ENCODE measurements around the gene SFTPD.
"Not testable (repeated sequence)": the region's sequence is repeated elsewhere in the genome, so short reads cannot be mapped to it uniquely, and the experiment has no call there.

Gene SFTPD

DNA sequence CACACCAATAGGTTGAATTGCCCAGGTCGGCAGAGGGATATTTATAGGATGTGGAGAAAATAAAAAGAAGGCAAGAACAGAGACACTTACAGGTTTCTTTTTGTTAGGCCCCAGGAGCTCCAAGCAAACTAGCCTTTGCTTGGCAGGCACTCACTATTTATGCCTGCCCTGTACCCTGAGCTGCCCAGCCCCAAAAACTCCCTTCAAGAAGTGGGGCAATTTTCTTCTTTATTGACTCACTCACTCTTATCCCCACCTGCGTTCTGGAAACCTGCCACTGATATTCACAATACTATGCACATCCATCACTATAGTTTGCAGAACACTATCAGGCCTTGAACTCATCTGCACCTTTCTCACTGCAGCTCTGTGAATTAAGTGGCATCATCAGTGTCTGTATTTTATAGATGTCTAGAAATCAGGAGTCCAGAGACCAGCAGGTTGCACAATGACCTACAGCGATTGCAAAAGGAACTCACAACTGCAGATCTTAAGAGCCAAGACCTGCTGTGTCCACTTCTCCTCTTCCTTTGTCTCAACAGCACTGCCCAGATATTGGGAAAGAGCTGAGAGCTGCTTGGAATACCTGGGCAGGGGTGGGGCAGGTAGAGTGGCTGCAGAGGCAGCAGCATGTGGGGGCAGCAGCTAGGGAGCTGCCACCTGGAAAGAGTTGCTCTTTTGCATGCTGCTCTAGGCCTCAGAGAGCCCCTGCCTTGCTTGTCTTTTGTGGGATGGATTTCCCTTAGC is at the start of gene SFTPD:
Gene SFTPD, minus strand, starts transcription at position 130 of the 747 bp plus-strand sequence. CDS start 2,446 bp downstream, outside the sequence.
- DNase-seq (ENCODE audit: low spot score): peak; percentile 4

DNA sequence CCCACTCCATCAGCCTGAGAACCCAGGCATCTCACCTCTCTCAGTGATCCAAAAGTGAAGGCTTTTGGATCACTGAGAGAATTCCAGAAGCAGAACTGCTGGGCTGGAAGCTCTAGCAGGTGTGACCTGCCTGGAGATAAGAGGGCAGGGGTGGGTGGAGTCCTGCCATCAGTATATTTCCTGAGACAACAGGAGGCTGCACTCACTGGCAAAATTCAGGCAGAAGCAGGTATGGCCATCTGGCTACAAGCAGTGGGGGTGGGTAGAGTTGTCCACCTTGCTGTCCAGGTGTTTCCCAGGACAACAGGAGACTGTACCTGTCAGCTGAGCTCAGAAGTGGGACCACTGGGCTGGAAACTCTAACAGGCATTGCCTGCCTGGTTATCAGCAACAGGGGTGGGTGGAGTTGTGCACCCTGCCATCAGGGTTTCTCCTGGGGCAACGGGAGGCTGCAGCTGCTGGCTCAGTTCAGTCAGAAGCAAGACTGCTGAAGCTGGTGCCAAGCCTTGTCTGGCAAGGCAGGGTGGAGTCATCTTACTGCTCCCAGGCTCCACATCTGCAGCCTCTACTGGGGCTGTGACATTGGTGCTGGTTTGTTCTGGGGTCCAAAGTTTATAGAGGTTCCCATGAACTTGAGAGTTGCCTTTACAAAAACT is 47.2 kb upstream of the SFTPD start:
- DNase-seq (ENCODE audit: low spot score): no peak

- no peak for DNase-seq (ENCODE audit: low spot score)
Observed at GRCh38 chr10:79994556-79994955, 45.7 kb upstream of the SFTPD start.

- not testable (repeated sequence) for DNase-seq (ENCODE audit: low spot score)
Observed at GRCh38 chr10:79988199-79988598, 39.3 kb upstream of the SFTPD start.

GRCh38 chr10:79986661-79987060 is 37.8 kb upstream of the SFTPD start:
- not testable (repeated sequence) for DNase-seq (ENCODE audit: low spot score)

GRCh38 chr10:79985481-79986072 is 36.7 kb upstream of the SFTPD start:
- DNase-seq (ENCODE audit: low spot score): no peak

GRCh38 chr10:79984851-79985250 is 35.9 kb upstream of the SFTPD start:
- no peak for DNase-seq (ENCODE audit: low spot score)

DNA sequence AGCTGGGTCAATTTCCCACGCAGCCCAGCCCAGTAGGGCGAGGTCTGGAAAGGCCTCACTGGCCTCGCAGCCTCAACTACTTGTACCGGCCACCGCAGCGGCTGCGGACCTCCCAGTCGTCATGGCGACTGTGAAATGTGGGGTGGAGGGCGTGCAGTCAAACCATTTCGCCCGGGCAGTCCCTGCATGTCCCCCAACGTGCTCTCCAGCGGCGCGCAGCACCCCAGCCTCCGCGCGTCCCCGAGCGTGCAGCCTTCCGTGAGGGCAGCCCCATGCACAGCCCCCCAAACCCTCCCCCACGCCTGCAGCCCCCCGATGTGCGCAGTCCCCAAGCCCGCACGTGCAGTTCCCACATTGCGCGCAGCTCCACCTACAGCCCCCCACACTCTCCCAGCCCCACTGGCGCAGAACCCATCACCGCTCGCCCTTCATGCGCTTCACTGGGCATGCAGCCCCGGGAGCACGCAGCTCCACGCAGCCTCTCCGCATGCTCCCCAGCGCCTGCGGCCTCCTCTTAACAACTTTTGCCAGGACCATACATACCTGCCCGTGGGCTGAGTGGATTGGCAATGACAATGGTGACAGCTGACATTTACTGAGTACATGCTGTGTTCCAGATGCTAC is 34.5 kb upstream of the SFTPD start:
- no peak for DNase-seq (ENCODE audit: low spot score)

GRCh38 chr10:79982861-79983260 is 34.0 kb upstream of the SFTPD start:
- no peak for DNase-seq (ENCODE audit: low spot score)

DNA sequence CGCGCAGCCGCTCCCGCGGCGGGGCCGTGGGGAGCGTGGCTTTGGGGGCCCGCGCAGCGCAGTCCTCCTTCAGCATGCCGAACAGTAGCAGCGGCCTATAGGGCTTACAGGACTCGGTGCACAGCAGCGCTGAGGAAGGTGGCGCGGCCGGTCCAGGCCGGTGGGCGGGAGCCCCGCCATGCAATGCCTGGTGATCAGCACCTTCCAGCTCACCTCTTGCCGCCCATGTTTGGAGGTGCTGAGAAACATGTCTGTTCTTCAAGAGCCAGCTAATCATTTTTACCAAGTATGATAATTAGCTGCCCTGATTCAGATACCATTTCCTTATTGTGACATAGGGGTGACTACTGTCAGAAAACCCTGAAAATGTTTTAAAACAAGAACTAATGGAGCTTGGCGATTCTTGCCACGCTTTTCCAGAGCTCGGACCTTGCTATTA is 33.5 kb upstream of the SFTPD start:
- DNase-seq (ENCODE audit: low spot score): peak; percentile 9

- DNase-seq (ENCODE audit: low spot score): peak; percentile 53
Observed at GRCh38 chr10:79981450-79982361, 32.8 kb upstream of the SFTPD start.

DNA sequence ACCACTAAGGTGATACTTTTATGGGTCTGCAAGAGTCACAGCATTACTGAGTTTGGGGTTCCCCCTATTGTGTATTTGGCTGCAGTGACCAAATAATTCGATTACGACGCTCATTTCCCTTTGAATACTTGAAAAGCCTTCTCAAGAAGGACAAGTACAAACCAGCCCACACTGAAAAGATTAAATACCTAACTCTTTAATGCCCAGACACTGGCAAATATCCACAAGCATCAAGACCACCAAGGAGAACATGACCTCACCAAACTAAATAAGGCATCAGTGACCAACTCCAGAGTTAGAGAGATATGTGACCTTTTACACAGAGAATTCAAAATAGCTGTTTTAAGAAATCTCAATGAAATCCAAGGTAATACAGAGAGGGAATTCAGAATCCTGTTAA is 31.8 kb upstream of the SFTPD start:
- no peak for DNase-seq (ENCODE audit: low spot score)

DNA sequence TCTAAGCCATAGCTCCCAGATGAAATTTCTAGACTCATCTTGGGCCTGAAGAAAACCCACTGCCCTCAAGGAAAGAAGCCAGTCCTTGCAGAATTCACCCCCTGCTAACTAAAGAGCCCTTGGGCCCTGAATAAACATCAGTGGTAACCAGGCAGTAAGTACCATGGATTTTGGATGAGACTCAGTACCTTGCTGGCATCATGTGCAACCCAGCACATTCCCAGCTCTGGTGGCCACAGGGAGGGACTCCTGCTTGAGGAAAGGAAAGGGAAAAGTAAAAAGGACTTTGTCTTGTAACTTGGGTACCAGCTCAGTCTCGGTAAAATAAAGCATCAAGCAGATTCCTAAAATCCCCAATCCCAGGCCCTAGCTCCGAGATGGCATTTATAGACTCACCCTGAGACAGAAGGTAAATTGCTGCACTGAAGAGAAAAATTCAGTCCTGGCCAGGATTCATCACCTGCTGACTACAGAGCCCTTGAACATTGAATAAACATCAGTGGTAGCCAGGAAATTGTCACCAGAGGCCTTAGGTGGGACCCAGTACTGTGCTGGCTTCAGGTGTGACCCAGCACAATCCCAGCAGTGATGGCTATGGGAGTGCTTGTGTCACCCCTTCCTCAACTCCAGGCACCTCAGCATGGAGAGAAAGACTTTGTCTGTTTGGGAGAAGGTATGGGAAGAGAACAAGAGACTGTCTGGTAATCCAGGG is 31.2 kb upstream of the SFTPD start:
- no peak for DNase-seq (ENCODE audit: low spot score)

GRCh38 chr10:79979310-79979975 is 30.5 kb upstream of the SFTPD start:
- DNase-seq (ENCODE audit: low spot score): no peak

GRCh38 chr10:79976999-79977398 is 28.1 kb upstream of the SFTPD start:
- DNase-seq (ENCODE audit: low spot score): no peak

GRCh38 chr10:79970062-79970461 is 21.2 kb upstream of the SFTPD start:
- no peak for DNase-seq (ENCODE audit: low spot score)

- peak; percentile 1 for DNase-seq (ENCODE audit: low spot score)
Observed at GRCh38 chr10:79947787-79948424, 999 bp downstream of the SFTPD start.

GRCh38 chr10:79947083-79947415 is 1.9 kb downstream of the SFTPD start:
- peak; percentile 1 for DNase-seq (ENCODE audit: low spot score)

DNA sequence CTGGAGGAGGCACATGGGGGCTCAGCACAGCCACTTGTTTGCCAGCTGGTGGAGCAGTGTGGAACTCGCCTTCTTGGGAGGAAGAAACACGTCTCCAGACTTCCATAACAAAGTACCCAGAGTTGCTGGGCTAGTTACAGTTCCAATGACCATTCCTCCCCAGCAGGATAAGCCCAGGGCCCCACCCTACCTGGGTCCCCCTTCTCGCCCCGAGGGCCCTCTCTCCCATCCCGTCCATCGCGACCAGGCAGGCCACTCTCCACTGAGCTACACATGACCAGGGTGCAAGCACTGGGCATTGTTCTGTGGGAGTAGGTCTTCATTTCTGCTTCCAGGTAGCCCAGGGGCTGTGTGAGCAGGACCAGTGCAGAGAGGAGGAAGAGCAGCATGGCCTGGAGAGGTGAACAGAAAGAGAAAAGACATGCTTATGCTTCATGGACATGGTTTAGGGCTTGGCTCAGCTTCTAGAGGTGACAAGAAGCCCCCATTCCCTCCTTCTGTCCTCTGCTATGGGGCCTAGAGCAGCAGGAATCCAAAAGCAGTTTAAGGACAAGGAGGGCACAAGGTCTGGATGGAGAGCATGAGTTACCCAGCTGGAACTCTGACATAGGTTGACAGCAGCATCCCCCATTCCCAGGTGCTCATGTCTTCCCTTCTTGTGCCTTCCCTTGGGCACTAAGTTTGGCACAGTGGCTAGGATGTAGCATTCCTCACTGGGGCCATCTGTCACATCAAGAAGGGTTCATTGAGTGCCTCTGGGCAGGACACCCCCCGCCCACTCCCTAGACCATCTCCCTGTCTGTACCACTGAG is 2.4 kb downstream of the SFTPD start:
- no peak for DNase-seq (ENCODE audit: low spot score)
